Neural cell (in vitro differentiated cells): ENCODE results near the gene COL20A1.

ENCODE experiments used
- CTCF ChIP-seq: fragments of 450-650 bp; IDR thresholded peaks from 2 replicates; pipeline ENCODE4 v1.5.1; 2014; ENCODE audit warnings: antibody characterized with exemption, mild to moderate bottlenecking, moderate library complexity; ENCODE audit not compliant: poor library complexity, severe bottlenecking
- EP300 ChIP-seq: fragments of 450-650 bp; conservative IDR thresholded peaks from 2 replicates; pipeline ENCODE4 v1.6.1; 2014; ENCODE audit warnings: antibody characterized with exemption, mild to moderate bottlenecking, moderate library complexity; ENCODE audit not compliant: poor library complexity, severe bottlenecking
- EZH2 ChIP-seq: fragments of 200-600, 300-800 bp; shearing (Covaris generic), sonication (generic); IDR thresholded peaks from 2 replicates; pipeline ENCODE4 v1.6.1; 2014; ENCODE audit warnings: antibody characterized with exemption, low read length, borderline replicate concordance, mild to moderate bottlenecking; ENCODE audit not compliant: insufficient read depth, poor library complexity, severe bottlenecking

- TF ChIP-seq CTCF (no peak), EP300 (no peak), EZH2 (no peak)
These were observed 43.1 kb upstream of the COL20A1 start for GRCh38 chr20:63249891-63250290.
